ENCODE results near the gene TAPT1. TPM values are rescaled to one million over a fixed set of nuclear protein-coding genes. Genes with fewer than 3 reads are reported as not detected.

Gene TAPT1
- total RNA-seq, 1 experiment from 2014 or later: 22.0 TPM

- Mint-ChIP-seq H3K36me3 (ENCODE audit: insufficient read depth, unreplicated experiment) (peaks cover 7% of the 10 kb centered on the region), H3K27me3 (ENCODE audit: insufficient read depth, unreplicated experiment) (no peaks in the 10 kb centered on the region)
- CTCF ChIA-PET: interaction anchor here (1.6 kb wide), 1 partner anchor 12 kb away, joined by 7 read pairs; no protein-coding TSS in a partner anchor
Observed at GRCh38 chr4:16217300-16218051, 8.8 kb downstream of the TAPT1 start.

GRCh38 chr4:16213121-16213520, 13.2 kb downstream of the TAPT1 start:
- no peak for DNase-seq (ENCODE audit: unreplicated experiment)
- BruUV-seq (replicated peaks): no TSS peak
- TF ChIP-seq CTCF (IDR thresholded peaks at IDR 0.05; ENCODE audit: unreplicated experiment): no peak
- Mint-ChIP-seq H3K27ac (ENCODE audit: low read depth, unreplicated experiment) (no peak overlapping the region), H3K27me3 (ENCODE audit: insufficient read depth, unreplicated experiment) (no peaks in the 10 kb centered on the region), H3K9me3 (ENCODE audit: unreplicated experiment) (no peaks in the 10 kb centered on the region), H3K4me3 (ENCODE audit: unreplicated experiment) (no peak overlapping the region), H3K36me3 (ENCODE audit: insufficient read depth, unreplicated experiment) (peaks cover 7% of the 10 kb centered on the region), H3K4me1 (ENCODE audit: insufficient read depth, unreplicated experiment) (peaks cover 17% of the 10 kb centered on the region)
- POLR2A ChIA-PET: interaction anchor here (1.2 kb wide), 1 partner anchor 13 kb away, joined by 4 read pairs; the partner anchor contains the start of gene TAPT1
- CTCF ChIA-PET: interaction anchor here (1.2 to 1.3 kb wide), 3 partner anchors 10 to 330 kb away, joined by 3 to 5 read pairs (median 4); no protein-coding TSS in a partner anchor
- intact Hi-C loops (cut with micrococcal nuclease): no loop called here

More at GRCh38 chr4:16217300-16218051, 8.8 kb downstream of the TAPT1 start:
- no peak overlapping the region for H3K4me3 Mint-ChIP-seq (ENCODE audit: unreplicated experiment)
- peaks cover 23% of the 10 kb centered on the region for H3K4me1 Mint-ChIP-seq (ENCODE audit: insufficient read depth, unreplicated experiment)
- no TSS peak for BruUV-seq (replicated peaks)
- H3K27ac Mint-ChIP-seq (ENCODE audit: low read depth, unreplicated experiment): no peak overlapping the region
- no peaks in the 10 kb centered on the region for H3K9me3 Mint-ChIP-seq (ENCODE audit: unreplicated experiment)
- TF ChIP-seq CTCF (IDR thresholded peaks at IDR 0.05; ENCODE audit: unreplicated experiment): no peak
- no peak for DNase-seq (ENCODE audit: unreplicated experiment)
- intact Hi-C loops (cut with micrococcal nuclease): no loop called here
- POLR2A ChIA-PET: interaction anchor here (0.6 kb wide), 2 partner anchors 47 to 1149 kb away, joined by 3 read pairs; no protein-coding TSS in a partner anchor

GRCh38 chr4:16212138-16212782, 14.0 kb downstream of the TAPT1 start:
- Mint-ChIP-seq H3K36me3 (ENCODE audit: insufficient read depth, unreplicated experiment) (peaks cover 7% of the 10 kb centered on the region), H3K9me3 (ENCODE audit: unreplicated experiment) (no peaks in the 10 kb centered on the region), H3K4me1 (ENCODE audit: insufficient read depth, unreplicated experiment) (peaks cover 13% of the 10 kb centered on the region), H3K27ac (ENCODE audit: low read depth, unreplicated experiment) (no peak overlapping the region), H3K27me3 (ENCODE audit: insufficient read depth, unreplicated experiment) (no peaks in the 10 kb centered on the region), H3K4me3 (ENCODE audit: unreplicated experiment) (no peak overlapping the region)
- no peak for TF ChIP-seq CTCF (IDR thresholded peaks at IDR 0.05; ENCODE audit: unreplicated experiment)
- TSS peak; percentile 7 for BruUV-seq (replicated peaks)
- CTCF ChIA-PET: interaction anchor here (0.8 to 1.2 kb wide), 3 partner anchors 10 to 405 kb away, joined by 3 to 5 read pairs (median 4); no protein-coding TSS in a partner anchor
- intact Hi-C loops (cut with micrococcal nuclease): no loop called here
- POLR2A ChIA-PET: no interaction called here
- DNase-seq (ENCODE audit: unreplicated experiment): no peak

GRCh38 chr4:16207409-16207808, 18.9 kb downstream of the TAPT1 start:
- Mint-ChIP-seq H3K27me3 (ENCODE audit: insufficient read depth, unreplicated experiment) (no peaks in the 10 kb centered on the region), H3K27ac (ENCODE audit: low read depth, unreplicated experiment) (no peak overlapping the region), H3K4me3 (ENCODE audit: unreplicated experiment) (no peak overlapping the region), H3K36me3 (ENCODE audit: insufficient read depth, unreplicated experiment) (peaks cover 10% of the 10 kb centered on the region), H3K4me1 (ENCODE audit: insufficient read depth, unreplicated experiment) (peaks cover 6% of the 10 kb centered on the region), H3K9me3 (ENCODE audit: unreplicated experiment) (no peaks in the 10 kb centered on the region)
- ChIA-PET POLR2A (interaction anchor here (0.6 to 1.0 kb wide), 6 partner anchors 11 to 851 kb away, joined by 3 to 4 read pairs (median 3); no protein-coding TSS in a partner anchor), CTCF (interaction anchor here (0.6 to 5.0 kb wide), 7 partner anchors 8 to 1555 kb away, joined by 3 to 33 read pairs (median 4); no protein-coding TSS in a partner anchor)
- no peak for DNase-seq (ENCODE audit: unreplicated experiment)
- intact Hi-C loops (cut with micrococcal nuclease): no loop called here
- TF ChIP-seq CTCF (IDR thresholded peaks at IDR 0.05; ENCODE audit: unreplicated experiment): no peak
- BruUV-seq (replicated peaks): no TSS peak
